ENCODE results near the gene CTNNA3. TPM values are rescaled to one million over a fixed set of nuclear protein-coding genes. Genes with fewer than 3 reads are reported as not detected.

Gene CTNNA3
- total and polyA plus RNA-seq, 9 donors = 4.1 to 18.8 (median 6.3) TPM

- Histone ChIP-seq H3K9me3 (replicated peaks; ENCODE audit: control insufficient read depth, low read depth, low read length) (no peaks in the 10 kb centered on the region), H3K36me3 (ENCODE audit: control insufficient read depth, insufficient read depth, low read length) (no peaks in the 10 kb centered on the region), H3K27ac (ENCODE audit: low read length) (no peak overlapping the region), H3K4me3 (ENCODE audit: low read length) (no peak overlapping the region), H3K4me1 (ENCODE audit: control insufficient read depth, insufficient read depth, low read length) (no peaks in the 10 kb centered on the region), H3K27me3 (ENCODE audit: control insufficient read depth, insufficient read depth, low read length) (no peaks in the 10 kb centered on the region)
- no CpG with 5 or more reads among the region's 4 CpGs for WGBS (ENCODE audit: insufficient coverage)
- DNase-seq = no peak
Observed at GRCh38 chr10:66842867-66843266, 853.1 kb downstream of the CTNNA3 start.

GRCh38 chr10:66842371-66842770, 853.6 kb downstream of the CTNNA3 start:
- H3K9me3 ChIP-seq (replicated peaks; ENCODE audit: control insufficient read depth, low read depth, low read length) = no peaks in the 10 kb centered on the region
- 85% methylated on average over 2 of the region's 2 CpGs for WGBS (ENCODE audit: insufficient coverage)
- H3K36me3 ChIP-seq (ENCODE audit: control insufficient read depth, insufficient read depth, low read length) = no peaks in the 10 kb centered on the region
- H3K4me1 ChIP-seq (ENCODE audit: control insufficient read depth, insufficient read depth, low read length) = no peaks in the 10 kb centered on the region
- no peak overlapping the region for H3K27ac ChIP-seq (ENCODE audit: low read length)
- no peak overlapping the region for H3K4me3 ChIP-seq (ENCODE audit: low read length)
- no peaks in the 10 kb centered on the region for H3K27me3 ChIP-seq (ENCODE audit: control insufficient read depth, insufficient read depth, low read length)
- DNase-seq = no peak

GRCh38 chr10:66838656-66839055, 857.3 kb downstream of the CTNNA3 start:
- Histone ChIP-seq H3K4me1 (ENCODE audit: control insufficient read depth, insufficient read depth, low read length) (no peaks in the 10 kb centered on the region), H3K27me3 (ENCODE audit: control insufficient read depth, insufficient read depth, low read length) (no peaks in the 10 kb centered on the region), H3K36me3 (ENCODE audit: control insufficient read depth, insufficient read depth, low read length) (no peaks in the 10 kb centered on the region), H3K9me3 (replicated peaks; ENCODE audit: control insufficient read depth, low read depth, low read length) (no peaks in the 10 kb centered on the region), H3K4me3 (ENCODE audit: low read length) (no peak overlapping the region), H3K27ac (ENCODE audit: low read length) (no peak overlapping the region)
- WGBS (ENCODE audit: insufficient coverage) = no CpG with 5 or more reads among the region's 3 CpGs
- DNase-seq = no peak

- no peak overlapping the region for H3K4me3 ChIP-seq (ENCODE audit: low read length)
- no peaks in the 10 kb centered on the region for H3K27me3 ChIP-seq (ENCODE audit: control insufficient read depth, insufficient read depth, low read length)
- H3K36me3 ChIP-seq (ENCODE audit: control insufficient read depth, insufficient read depth, low read length) = no peaks in the 10 kb centered on the region
- WGBS (ENCODE audit: insufficient coverage) = no CpG with 5 or more reads among the region's 1 CpG
- H3K27ac ChIP-seq (ENCODE audit: low read length) = no peak overlapping the region
- no peak for DNase-seq
- no peaks in the 10 kb centered on the region for H3K4me1 ChIP-seq (ENCODE audit: control insufficient read depth, insufficient read depth, low read length)
- H3K9me3 ChIP-seq (replicated peaks; ENCODE audit: control insufficient read depth, low read depth, low read length) = no peaks in the 10 kb centered on the region
Observed at GRCh38 chr10:66837990-66838389, 858.0 kb downstream of the CTNNA3 start.

- Histone ChIP-seq H3K4me3 (ENCODE audit: low read length) (no peak overlapping the region), H3K36me3 (ENCODE audit: control insufficient read depth, insufficient read depth, low read length) (no peaks in the 10 kb centered on the region), H3K4me1 (ENCODE audit: control insufficient read depth, insufficient read depth, low read length) (no peaks in the 10 kb centered on the region), H3K27ac (ENCODE audit: low read length) (no peak overlapping the region), H3K27me3 (ENCODE audit: control insufficient read depth, insufficient read depth, low read length) (no peaks in the 10 kb centered on the region), H3K9me3 (replicated peaks; ENCODE audit: control insufficient read depth, low read depth, low read length) (no peaks in the 10 kb centered on the region)
- 33% methylated on average over 1 of the region's 2 CpGs for WGBS (ENCODE audit: insufficient coverage)
- peak; percentile 24 for DNase-seq
Observed at GRCh38 chr10:66837335-66837734, 858.7 kb downstream of the CTNNA3 start.

GRCh38 chr10:66836771-66837170, 859.2 kb downstream of the CTNNA3 start:
- Histone ChIP-seq H3K27ac (ENCODE audit: low read length) (no peak overlapping the region), H3K4me1 (ENCODE audit: control insufficient read depth, insufficient read depth, low read length) (no peaks in the 10 kb centered on the region), H3K4me3 (ENCODE audit: low read length) (no peak overlapping the region), H3K27me3 (ENCODE audit: control insufficient read depth, insufficient read depth, low read length) (no peaks in the 10 kb centered on the region), H3K9me3 (replicated peaks; ENCODE audit: control insufficient read depth, low read depth, low read length) (no peaks in the 10 kb centered on the region), H3K36me3 (ENCODE audit: control insufficient read depth, insufficient read depth, low read length) (no peaks in the 10 kb centered on the region)
- no CpG with 5 or more reads among the region's 2 CpGs for WGBS (ENCODE audit: insufficient coverage)
- DNase-seq = no peak

GRCh38 chr10:66836057-66836456, 859.9 kb downstream of the CTNNA3 start:
- Histone ChIP-seq H3K36me3 (ENCODE audit: control insufficient read depth, insufficient read depth, low read length) (no peaks in the 10 kb centered on the region), H3K27me3 (ENCODE audit: control insufficient read depth, insufficient read depth, low read length) (no peaks in the 10 kb centered on the region), H3K9me3 (replicated peaks; ENCODE audit: control insufficient read depth, low read depth, low read length) (no peaks in the 10 kb centered on the region), H3K4me1 (ENCODE audit: control insufficient read depth, insufficient read depth, low read length) (no peaks in the 10 kb centered on the region), H3K4me3 (ENCODE audit: low read length) (no peak overlapping the region), H3K27ac (ENCODE audit: low read length) (no peak overlapping the region)
- DNase-seq = no peak
- WGBS (ENCODE audit: insufficient coverage) = no CpG with 5 or more reads among the region's 1 CpG

GRCh38 chr10:66835400-66835799, 860.6 kb downstream of the CTNNA3 start:
- H3K9me3 ChIP-seq (replicated peaks; ENCODE audit: control insufficient read depth, low read depth, low read length) = no peaks in the 10 kb centered on the region
- H3K36me3 ChIP-seq (ENCODE audit: control insufficient read depth, insufficient read depth, low read length) = no peaks in the 10 kb centered on the region
- H3K4me3 ChIP-seq (ENCODE audit: low read length) = no peak overlapping the region
- no peaks in the 10 kb centered on the region for H3K27me3 ChIP-seq (ENCODE audit: control insufficient read depth, insufficient read depth, low read length)
- H3K4me1 ChIP-seq (ENCODE audit: control insufficient read depth, insufficient read depth, low read length) = no peaks in the 10 kb centered on the region
- DNase-seq = no peak
- H3K27ac ChIP-seq (ENCODE audit: low read length) = no peak overlapping the region

- no peak overlapping the region for H3K27ac ChIP-seq (ENCODE audit: low read length)
- no peak for DNase-seq
- no peak overlapping the region for H3K4me3 ChIP-seq (ENCODE audit: low read length)
- no peaks in the 10 kb centered on the region for H3K9me3 ChIP-seq (replicated peaks; ENCODE audit: control insufficient read depth, low read depth, low read length)
- H3K27me3 ChIP-seq (ENCODE audit: control insufficient read depth, insufficient read depth, low read length) = no peaks in the 10 kb centered on the region
- H3K4me1 ChIP-seq (ENCODE audit: control insufficient read depth, insufficient read depth, low read length) = no peaks in the 10 kb centered on the region
- H3K36me3 ChIP-seq (ENCODE audit: control insufficient read depth, insufficient read depth, low read length) = no peaks in the 10 kb centered on the region
Observed at GRCh38 chr10:66834802-66835201, 861.2 kb downstream of the CTNNA3 start.

GRCh38 chr10:66833861-66834260, 862.1 kb downstream of the CTNNA3 start:
- Histone ChIP-seq H3K4me1 (ENCODE audit: control insufficient read depth, insufficient read depth, low read length) (no peaks in the 10 kb centered on the region), H3K27me3 (ENCODE audit: control insufficient read depth, insufficient read depth, low read length) (no peaks in the 10 kb centered on the region), H3K9me3 (replicated peaks; ENCODE audit: control insufficient read depth, low read depth, low read length) (no peaks in the 10 kb centered on the region), H3K36me3 (ENCODE audit: control insufficient read depth, insufficient read depth, low read length) (no peaks in the 10 kb centered on the region), H3K27ac (ENCODE audit: low read length) (no peak overlapping the region), H3K4me3 (ENCODE audit: low read length) (no peak overlapping the region)
- WGBS (ENCODE audit: insufficient coverage) = no CpG with 5 or more reads among the region's 1 CpG
- no peak for DNase-seq

- Histone ChIP-seq H3K27ac (ENCODE audit: low read length) (no peak overlapping the region), H3K4me3 (ENCODE audit: low read length) (no peak overlapping the region), H3K36me3 (ENCODE audit: control insufficient read depth, insufficient read depth, low read length) (no peaks in the 10 kb centered on the region), H3K9me3 (replicated peaks; ENCODE audit: control insufficient read depth, low read depth, low read length) (no peaks in the 10 kb centered on the region), H3K4me1 (ENCODE audit: control insufficient read depth, insufficient read depth, low read length) (no peaks in the 10 kb centered on the region), H3K27me3 (ENCODE audit: control insufficient read depth, insufficient read depth, low read length) (no peaks in the 10 kb centered on the region)
- no peak for DNase-seq
- WGBS (ENCODE audit: insufficient coverage) = 40% methylated on average over 1 of the region's 3 CpGs
Observed at GRCh38 chr10:66832781-66833422, 863.1 kb downstream of the CTNNA3 start.

Data from muscle of leg (tissue), 11 donors.